OCI-M1 (cell line): ENCODE measurements around the gene ATG16L1.
"Not testable (repeated sequence)": the region's sequence is repeated elsewhere in the genome, so short reads cannot be mapped to it uniquely, and the experiment has no call there.

ENCODE experiments used
- DNase-seq: peaks from one replicate; lab custom pipeline; 2025; lab: John Stamatoyannopoulos, UW

Gene ATG16L1

DNA sequence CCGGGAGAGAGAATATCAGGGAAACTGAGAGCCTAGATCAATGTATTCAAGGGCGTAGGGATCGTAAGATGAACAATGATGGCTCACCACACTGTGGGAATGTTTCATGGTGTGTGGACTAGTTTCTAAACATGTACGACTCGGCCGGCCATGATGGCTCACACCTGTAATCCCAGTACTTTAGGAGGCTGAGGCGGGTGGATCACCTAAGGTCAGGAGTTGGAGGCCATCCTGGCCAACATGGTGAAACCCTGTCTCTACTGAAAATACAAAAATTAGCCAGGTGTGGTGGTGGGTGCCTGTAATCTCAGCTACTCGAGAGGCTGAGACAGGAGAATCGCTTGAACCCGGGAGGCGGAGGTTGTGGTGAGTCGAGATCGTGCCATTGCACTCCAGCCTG, 84.6 kb downstream of the ATG16L1 start:
- DNase-seq: not testable (repeated sequence)

DNA sequence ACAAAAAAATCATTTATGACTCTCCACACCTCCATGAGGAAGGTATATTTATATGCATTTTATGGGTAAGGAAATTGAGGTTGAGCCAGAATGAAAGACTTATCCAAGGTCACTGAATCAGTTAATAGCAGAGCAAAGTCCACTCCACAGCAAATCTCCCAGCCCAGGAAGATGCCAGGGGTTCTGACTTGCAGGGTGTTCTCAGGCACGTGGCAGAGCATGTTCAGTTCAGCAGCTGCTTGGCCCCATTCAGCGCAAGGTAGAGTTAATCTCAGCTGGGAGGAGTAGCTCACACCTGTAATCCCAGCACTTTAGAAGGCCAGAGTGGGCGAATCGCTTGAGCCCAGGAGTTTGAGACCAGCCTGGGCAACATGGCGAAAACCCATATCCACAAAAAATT, 85.1 kb downstream of the ATG16L1 start:
- DNase-seq: no peak

DNA sequence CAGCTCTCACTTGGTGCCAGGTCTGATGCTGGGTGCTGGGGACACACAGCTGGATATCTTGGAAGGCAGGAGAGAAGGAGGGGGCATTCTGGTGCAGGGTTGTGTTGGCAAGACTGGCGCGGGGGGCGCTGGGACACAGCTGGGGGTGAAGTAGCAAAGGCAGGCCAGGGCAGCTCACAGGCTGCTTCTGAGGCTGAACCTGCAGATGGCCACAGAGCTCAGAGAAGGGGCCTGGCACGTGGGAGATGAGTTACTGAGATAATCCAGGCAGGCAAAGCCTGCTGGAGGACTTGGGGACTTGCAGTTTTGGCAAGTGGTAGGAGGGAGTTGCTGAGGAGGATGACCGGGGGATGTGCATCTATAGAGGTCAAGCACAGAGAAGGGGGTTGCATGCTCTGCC, 86.6 kb downstream of the ATG16L1 start:
- peak; percentile 32 for DNase-seq

DNA sequence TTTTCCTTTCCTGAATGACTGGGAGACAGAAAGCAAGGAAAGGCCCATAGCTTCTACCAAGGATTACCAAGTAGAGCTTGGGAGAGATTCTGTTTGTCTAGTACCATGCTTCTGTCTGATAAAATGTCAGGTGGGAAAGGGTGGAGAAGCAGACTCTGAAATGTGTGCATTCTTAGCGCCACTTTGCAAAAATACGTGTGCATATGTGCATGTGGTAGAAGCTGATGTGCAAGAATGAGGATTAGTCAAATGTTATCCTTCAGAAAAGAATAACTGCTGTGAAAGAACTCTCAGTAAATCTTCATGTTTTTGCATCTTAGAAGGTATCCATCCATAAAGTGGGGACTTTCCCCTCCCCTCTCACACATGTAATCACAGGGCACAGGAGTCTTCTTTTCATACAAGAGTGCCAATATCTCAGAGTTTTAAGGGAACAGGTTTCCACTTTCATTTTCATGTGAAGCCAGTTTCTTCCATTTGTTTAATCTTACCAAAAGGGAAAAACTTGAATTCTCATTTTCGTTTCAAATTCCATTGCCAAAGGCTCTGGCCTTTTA, 87.4 kb downstream of the ATG16L1 start:
- peak; percentile 17 for DNase-seq

DNA sequence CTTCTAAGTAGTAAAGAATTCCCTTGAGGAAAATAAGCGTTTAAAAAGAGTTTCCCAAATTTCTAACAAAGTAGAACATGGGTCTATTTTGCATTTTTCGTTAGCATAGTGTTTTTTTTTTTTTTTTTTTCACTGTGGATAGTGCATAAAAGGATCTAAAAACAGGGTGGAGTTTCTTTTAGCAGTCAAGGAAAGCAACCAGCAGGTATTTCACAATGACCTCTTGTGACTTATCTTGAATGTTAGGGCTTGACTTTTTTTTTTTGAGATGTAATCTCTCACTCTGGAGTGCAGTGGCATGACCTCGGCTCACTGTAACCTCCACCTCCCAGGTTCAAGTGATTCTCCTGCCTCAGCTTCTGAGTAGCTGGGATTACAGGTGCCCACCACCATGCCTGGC, 88.0 kb downstream of the ATG16L1 start:
- DNase-seq: no peak

DNA sequence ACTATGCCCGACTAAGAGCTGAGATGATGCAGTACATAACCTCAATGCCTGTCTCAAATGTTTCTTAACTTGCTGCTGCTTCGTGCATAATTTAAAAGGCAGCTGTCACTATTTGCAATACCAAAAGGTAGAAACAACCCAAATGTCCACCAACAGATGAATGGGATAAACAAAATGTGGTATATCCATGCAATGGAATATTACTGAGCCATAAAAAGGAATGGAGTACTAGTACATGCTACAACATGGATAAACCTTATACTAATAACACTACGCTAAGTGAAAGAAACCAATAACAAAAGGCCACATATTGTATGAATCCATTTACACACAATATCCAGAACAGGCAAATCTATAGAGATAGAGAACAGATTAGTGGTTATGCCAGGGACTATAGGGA, 89.8 kb downstream of the ATG16L1 start:
- no peak for DNase-seq

DNA sequence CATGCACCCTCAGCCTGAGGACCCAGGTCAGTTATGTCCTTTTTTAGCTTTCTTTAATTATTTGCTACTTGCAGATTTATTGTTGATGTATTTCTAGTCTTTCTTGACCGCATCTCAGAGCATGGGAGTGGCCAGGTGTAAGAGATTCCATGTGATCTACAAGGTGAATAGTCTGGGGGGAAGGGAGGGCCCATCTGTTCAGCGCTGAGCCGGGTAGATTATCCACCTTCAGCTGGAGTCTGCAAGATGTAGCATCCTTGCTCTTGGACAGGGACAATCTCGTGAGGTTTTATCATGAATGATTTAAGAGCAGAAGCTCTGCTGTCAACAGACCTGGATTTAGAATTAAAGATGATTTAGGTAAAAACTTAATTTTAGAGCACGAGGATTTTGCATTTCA, 90.8 kb downstream of the ATG16L1 start:
- no peak for DNase-seq

DNA sequence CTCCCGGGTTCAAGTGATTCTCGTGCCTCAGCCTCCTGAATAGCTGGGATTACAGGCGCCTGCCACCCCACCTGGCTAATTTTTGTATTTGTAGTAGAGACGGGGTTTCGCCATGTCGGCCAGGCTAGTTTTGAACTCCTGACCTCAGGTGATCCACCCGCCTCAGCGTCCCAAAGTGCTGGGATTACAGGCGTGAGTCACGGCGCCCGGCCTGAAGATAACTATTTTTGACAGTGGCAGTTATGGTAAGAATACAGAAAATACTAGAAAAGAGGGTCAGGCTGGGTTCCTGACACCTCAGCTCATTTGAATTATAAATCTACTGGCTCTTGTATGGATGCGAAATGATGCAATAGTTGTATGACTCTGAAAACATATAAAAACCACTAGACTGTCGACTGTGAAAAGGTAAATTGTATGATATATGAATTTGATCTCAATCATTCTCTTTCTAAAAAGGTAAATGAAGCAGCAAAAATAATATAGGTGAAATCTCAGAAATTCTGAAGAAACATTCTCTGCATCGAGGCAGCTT, 91.8 kb downstream of the ATG16L1 start:
- DNase-seq: no peak
